Effector memory CD8-positive, alpha-beta T cell (primary cell): ENCODE data around the gene DNAJC17.

Experiments used
- ATAC-seq: fragments of 150-1000 bp; cut with Tn5 transposase; replicated peaks from 2 replicates; pipeline ENCODE4 v1.10.0; 2021; ENCODE audit warnings: mild to moderate bottlenecking, moderate library complexity
- DNase-seq, 3 experiments: peaks; one replicate each; pipeline ENCODE4 v3.0.0; 2021
- H3K27ac Mint-ChIP-seq, 2 donors: one replicate each; pipeline ENCODE4 v1.8.0; 2022; ENCODE audit warnings: mild to moderate bottlenecking in 2 of 2, mixed read lengths in 2 of 2, moderate library complexity in 2 of 2
- H3K27me3 Mint-ChIP-seq, 2 donors: one replicate each; pipeline ENCODE4 v1.8.0; 2022; ENCODE audit warnings: mixed read lengths in 2 of 2
- H3K36me3 Mint-ChIP-seq: one replicate; pipeline ENCODE4 v1.8.0; 2022; ENCODE audit warnings: mild to moderate bottlenecking, moderate library complexity, mixed read lengths; ENCODE audit not compliant: insufficient read depth
- H3K4me1 Mint-ChIP-seq, 2 donors: one replicate each; pipeline ENCODE4 v1.8.0; 2022; ENCODE audit warnings: low read depth in 2 of 2, mixed read lengths in 2 of 2
- H3K4me3 Mint-ChIP-seq, 2 donors: one replicate each; pipeline ENCODE4 v1.8.0; 2022; ENCODE audit warnings: mild to moderate bottlenecking in 2 of 2, mixed read lengths in 2 of 2, moderate library complexity in 2 of 2
- H3K9me3 Mint-ChIP-seq, 2 donors: one replicate each; pipeline ENCODE4 v1.8.0; 2022; ENCODE audit warnings: mixed read lengths in 2 of 2
- total RNA-seq, 9 experiments: gene quantifications; one replicate each; lab custom pipeline; 2026; lab: John Stamatoyannopoulos, UW

Gene DNAJC17, protein sequence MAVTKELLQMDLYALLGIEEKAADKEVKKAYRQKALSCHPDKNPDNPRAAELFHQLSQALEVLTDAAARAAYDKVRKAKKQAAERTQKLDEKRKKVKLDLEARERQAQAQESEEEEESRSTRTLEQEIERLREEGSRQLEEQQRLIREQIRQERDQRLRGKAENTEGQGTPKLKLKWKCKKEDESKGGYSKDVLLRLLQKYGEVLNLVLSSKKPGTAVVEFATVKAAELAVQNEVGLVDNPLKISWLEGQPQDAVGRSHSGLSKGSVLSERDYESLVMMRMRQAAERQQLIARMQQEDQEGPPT
- 17.9 to 36.8 (median 26.0) reads per million in 9 experiments for total RNA-seq

DNA sequence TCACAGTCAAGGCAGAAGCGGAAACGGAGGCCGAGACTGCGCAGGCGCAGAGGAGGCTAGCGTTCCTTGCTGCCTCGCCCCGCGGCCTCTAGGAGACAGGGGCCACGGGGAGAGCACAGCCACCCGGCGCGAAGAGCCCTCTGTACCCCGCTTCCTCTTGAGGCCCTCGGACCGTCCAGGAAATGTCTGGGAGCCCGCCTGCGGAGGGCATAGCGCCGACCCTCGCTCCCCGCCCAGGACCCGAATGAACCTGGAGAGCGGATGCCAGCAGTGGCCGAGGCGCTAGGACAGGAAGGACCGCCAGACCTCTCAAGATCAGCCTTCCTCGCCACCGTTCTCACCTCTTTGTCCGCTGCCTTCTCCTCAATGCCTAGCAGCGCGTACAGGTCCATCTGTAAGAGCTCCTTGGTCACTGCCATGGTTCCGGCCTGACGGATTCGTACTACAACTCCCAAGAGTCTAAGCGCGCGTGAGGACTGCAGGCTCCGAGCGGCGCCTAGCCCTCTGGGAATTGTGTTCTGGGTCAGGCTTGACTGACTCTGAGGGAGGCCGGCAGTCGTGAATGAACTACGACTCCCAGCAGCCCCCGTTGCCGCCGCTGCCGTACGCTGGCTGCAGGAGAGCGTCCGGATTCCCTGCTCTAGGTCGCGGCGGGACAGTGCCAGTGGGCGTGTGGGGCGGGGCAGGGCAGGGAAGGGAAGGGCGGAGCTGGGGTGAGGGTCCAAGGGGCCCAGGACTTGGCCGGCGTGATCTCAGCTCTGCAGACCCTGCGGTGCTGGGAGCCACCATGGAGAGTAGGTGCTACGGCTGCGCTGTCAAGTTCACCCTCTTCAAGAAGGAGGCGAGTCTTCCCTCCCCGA lies at the start of gene DNAJC17, which contains the start of gene ZFYVE19:
DNAJC17 (minus strand) TSS at position 446 of the 860 bp plus-strand sequence; CDS start at position 419, 27 bp downstream.
ZFYVE19 (plus strand) TSS at position 62 of the 860 bp plus-strand sequence; CDS start at position 563, 501 bp downstream.
- peak; percentile 89 to 91 (median 91) for DNase-seq

GRCh38 chr15:40856746-40857145 lies 49.5 kb upstream of the DNAJC17 start:
- DNase-seq (no peak), ATAC-seq (no peak)
- Mint-ChIP-seq H3K4me3 (no peak overlapping the region), H3K4me1 (peaks cover 15 to 18% of the 10 kb centered on the region in 2 donors), H3K36me3 (peaks cover 3% of the 10 kb centered on the region), H3K9me3 (no peaks in the 10 kb centered on the region), H3K27me3 (peaks cover 0 to 7% of the 10 kb centered on the region in 2 donors), H3K27ac (no peak overlapping the region)

More for the DNA sequence above, at the start of gene DNAJC17, which contains the start of gene ZFYVE19:
- Mint-ChIP-seq H3K4me1 (peaks cover 14 to 15% of the 10 kb centered on the region in 2 donors), H3K4me3 (peak within 1 kb of the TSS; percentile 92), H3K27ac (peak within 1 kb of the TSS; percentile 91), H3K27me3 (no peaks in the 10 kb centered on the region), H3K9me3 (no peaks in the 10 kb centered on the region), H3K36me3 (peaks cover 7% of the 10 kb centered on the region)
- peak; percentile 97 for ATAC-seq

- no peaks in the 10 kb centered on the region for H3K9me3 Mint-ChIP-seq
- H3K36me3 Mint-ChIP-seq = peaks cover 3% of the 10 kb centered on the region
- ATAC-seq = no peak
- DNase-seq = no peak
- peaks cover 0 to 7% of the 10 kb centered on the region in 2 donors for H3K27me3 Mint-ChIP-seq
- H3K4me1 Mint-ChIP-seq = peaks cover 15 to 18% of the 10 kb centered on the region in 2 donors
- H3K27ac Mint-ChIP-seq = no peak overlapping the region
- H3K4me3 Mint-ChIP-seq = no peak overlapping the region
Observed at GRCh38 chr15:40855706-40856234, 48.5 kb upstream of the DNAJC17 start.

DNA sequence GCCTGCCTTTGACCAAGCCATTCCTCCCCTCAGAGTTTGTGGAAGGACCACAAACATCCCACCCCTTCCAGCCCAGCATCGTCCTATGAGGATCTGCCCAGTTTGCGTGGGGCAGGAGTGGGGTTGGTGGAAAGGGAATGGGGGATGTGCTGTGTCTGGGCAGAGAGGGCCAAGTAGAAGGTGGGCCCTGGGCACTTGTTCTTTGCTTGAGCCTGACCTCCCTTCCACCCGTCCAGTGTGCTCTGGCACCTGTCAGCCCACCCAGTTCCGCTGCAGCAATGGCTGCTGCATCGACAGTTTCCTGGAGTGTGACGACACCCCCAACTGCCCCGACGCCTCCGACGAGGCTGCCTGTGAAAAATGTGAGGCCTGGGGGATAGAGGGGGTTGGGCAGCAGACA lies 46.9 kb upstream of the DNAJC17 start:
- H3K4me3 Mint-ChIP-seq = no peak overlapping the region
- H3K9me3 Mint-ChIP-seq = no peaks in the 10 kb centered on the region
- peaks cover 0 to 4% of the 10 kb centered on the region in 2 donors for H3K27me3 Mint-ChIP-seq
- no peak overlapping the region for H3K27ac Mint-ChIP-seq
- H3K4me1 Mint-ChIP-seq = peaks cover 9 to 13% of the 10 kb centered on the region in 2 donors
- ATAC-seq = no peak
- DNase-seq = no peak
- no peaks in the 10 kb centered on the region for H3K36me3 Mint-ChIP-seq

DNA sequence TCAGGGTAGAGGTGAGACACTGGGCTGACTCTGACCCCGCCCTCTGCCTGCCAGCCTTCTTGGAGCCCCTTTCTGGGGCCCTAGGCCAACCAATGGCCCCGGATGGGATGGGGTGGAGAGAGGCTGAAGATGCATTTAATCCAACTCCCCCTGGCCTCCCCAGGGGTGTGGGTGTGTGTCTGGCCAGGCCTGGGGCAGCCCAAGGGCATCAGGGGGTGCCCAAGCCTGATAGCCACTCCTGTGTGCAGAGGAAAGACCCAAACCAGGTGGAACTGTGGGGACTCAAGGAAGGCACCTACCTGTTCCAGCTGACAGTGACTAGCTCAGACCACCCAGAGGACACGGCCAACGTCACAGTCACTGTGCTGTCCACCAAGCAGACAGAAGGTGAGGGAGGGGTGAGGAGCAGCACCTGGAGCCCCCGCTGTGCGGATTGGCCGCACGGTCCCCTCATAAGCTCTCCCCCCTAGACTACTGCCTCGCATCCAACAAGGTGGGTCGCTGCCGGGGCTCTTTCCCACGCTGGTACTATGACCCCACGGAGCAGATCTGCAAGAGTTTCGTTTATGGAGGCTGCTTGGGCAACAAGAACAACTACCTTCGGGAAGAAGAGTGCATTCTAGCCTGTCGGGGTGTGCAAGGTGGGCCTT lies 46.1 kb upstream of the DNAJC17 start:
- DNase-seq = no peak
- peaks cover 4 to 7% of the 10 kb centered on the region in 2 donors for H3K4me1 Mint-ChIP-seq
- H3K27ac Mint-ChIP-seq = no peak overlapping the region
- no peaks in the 10 kb centered on the region for H3K9me3 Mint-ChIP-seq
- ATAC-seq = no peak
- H3K4me3 Mint-ChIP-seq = no peak overlapping the region
- H3K27me3 Mint-ChIP-seq = no peaks in the 10 kb centered on the region
- no peaks in the 10 kb centered on the region for H3K36me3 Mint-ChIP-seq

DNA sequence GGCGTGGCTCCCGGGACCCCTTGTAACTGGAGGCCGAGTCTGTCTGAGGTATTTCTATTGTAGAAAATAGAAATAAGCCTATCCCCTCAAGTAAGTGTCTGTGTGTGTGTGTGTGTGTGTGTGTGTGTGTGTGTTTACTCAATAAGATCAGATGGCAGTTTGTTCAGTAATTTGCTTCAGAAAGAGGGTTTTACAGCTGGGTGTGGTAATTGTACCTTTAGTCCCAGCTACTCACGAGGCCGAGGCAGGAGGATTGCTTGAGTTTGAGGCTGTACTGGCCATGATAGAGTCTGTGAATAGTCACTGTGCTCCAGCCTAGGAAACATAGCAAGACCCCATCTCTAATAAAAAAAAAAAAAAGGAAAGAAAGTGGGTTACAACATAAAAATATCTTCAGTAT lies 45.3 kb upstream of the DNAJC17 start:
- ATAC-seq = no peak
- no peaks in the 10 kb centered on the region for H3K36me3 Mint-ChIP-seq
- no peaks in the 10 kb centered on the region for H3K27me3 Mint-ChIP-seq
- peak overlapping the region in 1 of 2 donors; percentile 34 for H3K27ac Mint-ChIP-seq
- H3K4me1 Mint-ChIP-seq = peaks cover under 1 to 4% of the 10 kb centered on the region in 2 donors
- no peak overlapping the region for H3K4me3 Mint-ChIP-seq
- no peaks in the 10 kb centered on the region for H3K9me3 Mint-ChIP-seq
- DNase-seq = no peak

- Mint-ChIP-seq H3K27ac (no peak overlapping the region), H3K9me3 (no peaks in the 10 kb centered on the region), H3K27me3 (no peaks in the 10 kb centered on the region), H3K4me1 (peaks cover 0 to 5% of the 10 kb centered on the region in 2 donors), H3K36me3 (no peaks in the 10 kb centered on the region), H3K4me3 (no peak overlapping the region)
- DNase-seq (no peak), ATAC-seq (no peak)
Observed at GRCh38 chr15:40850576-40851112, 43.4 kb upstream of the DNAJC17 start.

GRCh38 chr15:40847223-40847961 lies 40.1 kb upstream of the DNAJC17 start:
- Mint-ChIP-seq H3K27ac (no peak overlapping the region), H3K4me3 (no peak overlapping the region), H3K9me3 (no peaks in the 10 kb centered on the region), H3K36me3 (no peaks in the 10 kb centered on the region), H3K27me3 (peaks cover 0 to 7% of the 10 kb centered on the region in 2 donors), H3K4me1 (peaks cover 4 to 12% of the 10 kb centered on the region in 2 donors)
- DNase-seq (no peak), ATAC-seq (no peak)

- peaks cover 0 to 7% of the 10 kb centered on the region in 2 donors for H3K27me3 Mint-ChIP-seq
- no peaks in the 10 kb centered on the region for H3K9me3 Mint-ChIP-seq
- no peak for ATAC-seq
- no peaks in the 10 kb centered on the region for H3K36me3 Mint-ChIP-seq
- H3K27ac Mint-ChIP-seq = no peak overlapping the region
- H3K4me1 Mint-ChIP-seq = peaks cover 4 to 12% of the 10 kb centered on the region in 2 donors
- H3K4me3 Mint-ChIP-seq = no peak overlapping the region
- DNase-seq = no peak
Observed at GRCh38 chr15:40846841-40847222, 39.6 kb upstream of the DNAJC17 start.

GRCh38 chr15:40845511-40846284 lies 38.4 kb upstream of the DNAJC17 start:
- H3K4me1 Mint-ChIP-seq = peaks cover 4 to 12% of the 10 kb centered on the region in 2 donors
- H3K4me3 Mint-ChIP-seq = peak overlapping the region; percentile 83 to 85
- ATAC-seq = no peak
- DNase-seq = no peak
- H3K9me3 Mint-ChIP-seq = no peaks in the 10 kb centered on the region
- H3K36me3 Mint-ChIP-seq = no peaks in the 10 kb centered on the region
- no peak overlapping the region for H3K27ac Mint-ChIP-seq
- peaks cover 0 to 7% of the 10 kb centered on the region in 2 donors for H3K27me3 Mint-ChIP-seq

GRCh38 chr15:40845036-40845435 lies 37.8 kb upstream of the DNAJC17 start:
- Mint-ChIP-seq H3K27me3 (peaks cover 0 to 7% of the 10 kb centered on the region in 2 donors), H3K36me3 (no peaks in the 10 kb centered on the region)

DNA sequence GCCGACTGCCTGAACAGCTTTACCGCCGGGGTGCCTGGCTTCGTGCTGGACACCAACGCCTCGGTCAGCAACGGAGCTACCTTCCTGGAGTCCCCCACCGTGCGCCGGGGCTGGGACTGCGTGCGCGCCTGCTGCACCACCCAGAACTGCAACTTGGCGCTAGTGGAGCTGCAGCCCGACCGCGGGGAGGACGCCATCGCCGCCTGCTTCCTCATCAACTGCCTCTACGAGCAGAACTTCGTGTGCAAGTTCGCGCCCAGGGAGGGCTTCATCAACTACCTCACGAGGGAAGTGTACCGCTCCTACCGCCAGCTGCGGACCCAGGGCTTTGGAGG lies 37.4 kb upstream of the DNAJC17 start:
- H3K27ac Mint-ChIP-seq = no peak overlapping the region
- H3K4me1 Mint-ChIP-seq = peaks cover 4 to 12% of the 10 kb centered on the region in 2 donors

More at GRCh38 chr15:40845036-40845435, 37.8 kb upstream of the DNAJC17 start:
- ATAC-seq (no peak), DNase-seq (no peak)
- Mint-ChIP-seq H3K4me3 (peak overlapping the region; percentile 83 to 85), H3K4me1 (peaks cover 4 to 12% of the 10 kb centered on the region in 2 donors), H3K9me3 (no peaks in the 10 kb centered on the region), H3K27ac (no peak overlapping the region)

More for the DNA sequence above, 37.4 kb upstream of the DNAJC17 start:
- Mint-ChIP-seq H3K36me3 (no peaks in the 10 kb centered on the region), H3K27me3 (peaks cover 0 to 7% of the 10 kb centered on the region in 2 donors), H3K4me3 (peak overlapping the region; percentile 83 to 85), H3K9me3 (no peaks in the 10 kb centered on the region)
- ATAC-seq = peak; percentile 69
- DNase-seq = peak in 2 of 3 experiments; percentile 14 to 18
